Testis (tissue), 3 donors: ENCODE results near the gene HSD17B12. TPM values are rescaled to one million over a fixed set of nuclear protein-coding genes. Genes with fewer than 3 reads are reported as not detected.

ENCODE experiments used
- DNase-seq: peaks from one replicate; pipeline ENCODE4 v3.0.0-alpha.2; 2019
- H3K27ac ChIP-seq, 2 donors: fragments of 200-600 bp; sonication (generic); one replicate each; pipeline ENCODE4 v1.5.1; 2019
- H3K27me3 ChIP-seq: fragments of 200-600 bp; sonication (generic); one replicate; pipeline ENCODE4 v1.5.1; 2019
- H3K36me3 ChIP-seq: fragments of 200-600 bp; sonication (generic); one replicate; pipeline ENCODE4 v1.5.1; 2017; ENCODE audit warnings: low read depth; ENCODE audit errors: missing control alignments
- H3K4me1 ChIP-seq: fragments of 200-600 bp; sonication (generic); one replicate; pipeline ENCODE4 v1.5.1; 2019
- H3K4me3 ChIP-seq, 2 donors: fragments of 200-600 bp; sonication (generic); one replicate each; pipeline ENCODE4 v1.5.1; 2017 to 2019
- H3K9me3 ChIP-seq: fragments of 200-600 bp; sonication (generic); one replicate; pipeline ENCODE4 v1.5.1; 2017
- POLR2A ChIP-seq: fragments of 450-650 bp; IDR thresholded peaks from one replicate; pipeline ENCODE4 v1.6.1; 2017; ENCODE audit warnings: antibody characterized with exemption, mild to moderate bottlenecking, moderate library complexity
- WGBS, 2 donors: methylation state at CpG; one replicate each; pipeline ENCODE4 v1.1.5; 2018; 5-methylcytosine and 5-hydroxymethylcytosine counted together
- intact Hi-C: fragments of 100-400 bp; cut with DNase I; formaldehyde crosslinking; loops from one replicate; pipeline ENCODE4 v1.15.1; 2023; ENCODE audit warnings: low total_unique reads
- polyA plus RNA-seq: library from polyadenylated mRNA; stranded (reverse); fragments of 350-450 nt; fragmentation: Illumina TruSeq; extraction: RNeasy Lipid Tissue Mini Kit (QIAGEN cat#74804); gene quantifications from one replicate; pipeline ENCODE4 v1.2.3, GENCODE V29; 2014; ENCODE audit warnings: low read depth, low replicate concordance; ENCODE audit not compliant: insufficient read depth
- total RNA-seq, 2 donors: library from RNA; depleted of rRNA; stranded (reverse); fragments of >200 nt; gene quantifications; one replicate each; pipeline ENCODE4 v1.2.3, GENCODE V29; 2016
- TF ChIP-seq, protein P1 (sequence below), 3 experiments: fragments of 450-650 bp in 2 of 3; fragments of 200-600 bp in 1 of 3; sonication (generic) in 1 of 3; IDR thresholded peaks; one replicate each; pipeline ENCODE4 v1.5.1; 2016 to 2019; ENCODE audit warnings: antibody characterized with exemption in 3 of 3, mild to moderate bottlenecking in 2 of 3, moderate library complexity in 1 of 3

HSD17B12 gene
- total and polyA plus RNA-seq, 3 donors from 2014 or later: 59.6 to 113 (median 93.5) TPM

DNA sequence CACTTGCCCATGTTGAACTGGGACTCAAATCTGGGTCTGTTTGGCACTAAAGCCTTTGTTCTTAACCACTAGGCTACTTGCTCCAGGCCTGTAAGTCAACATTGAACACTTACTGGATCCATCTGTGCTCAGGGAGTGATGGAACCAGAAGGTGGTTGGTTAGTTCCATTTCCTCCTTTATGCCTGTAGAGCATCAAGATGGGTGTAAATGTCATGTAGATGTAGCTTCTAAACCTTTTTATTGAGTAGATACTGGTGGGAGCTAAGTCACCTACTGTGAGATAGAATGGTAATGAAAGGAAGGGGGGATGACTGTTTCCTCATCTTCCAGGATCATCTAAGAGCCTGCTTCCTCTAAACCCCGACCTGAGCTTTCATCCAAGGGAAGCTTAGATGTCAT, 161.5 kb downstream of the HSD17B12 start:
- no peak for DNase-seq
- Histone ChIP-seq H3K4me3 (no peak overlapping the region), H3K27me3 (no peaks in the 10 kb centered on the region), H3K9me3 (no peaks in the 10 kb centered on the region), H3K27ac (no peak overlapping the region), H3K36me3 (no peaks in the 10 kb centered on the region), H3K4me1 (no peaks in the 10 kb centered on the region)
- TF ChIP-seq, protein P1, sequence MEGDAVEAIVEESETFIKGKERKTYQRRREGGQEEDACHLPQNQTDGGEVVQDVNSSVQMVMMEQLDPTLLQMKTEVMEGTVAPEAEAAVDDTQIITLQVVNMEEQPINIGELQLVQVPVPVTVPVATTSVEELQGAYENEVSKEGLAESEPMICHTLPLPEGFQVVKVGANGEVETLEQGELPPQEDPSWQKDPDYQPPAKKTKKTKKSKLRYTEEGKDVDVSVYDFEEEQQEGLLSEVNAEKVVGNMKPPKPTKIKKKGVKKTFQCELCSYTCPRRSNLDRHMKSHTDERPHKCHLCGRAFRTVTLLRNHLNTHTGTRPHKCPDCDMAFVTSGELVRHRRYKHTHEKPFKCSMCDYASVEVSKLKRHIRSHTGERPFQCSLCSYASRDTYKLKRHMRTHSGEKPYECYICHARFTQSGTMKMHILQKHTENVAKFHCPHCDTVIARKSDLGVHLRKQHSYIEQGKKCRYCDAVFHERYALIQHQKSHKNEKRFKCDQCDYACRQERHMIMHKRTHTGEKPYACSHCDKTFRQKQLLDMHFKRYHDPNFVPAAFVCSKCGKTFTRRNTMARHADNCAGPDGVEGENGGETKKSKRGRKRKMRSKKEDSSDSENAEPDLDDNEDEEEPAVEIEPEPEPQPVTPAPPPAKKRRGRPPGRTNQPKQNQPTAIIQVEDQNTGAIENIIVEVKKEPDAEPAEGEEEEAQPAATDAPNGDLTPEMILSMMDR (IDR thresholded peaks at IDR 0.05): no peak
- no peak for TF ChIP-seq POLR2A
- WGBS, 2 donors: 63 to 81% methylated on average over 1 of the region's 1 CpG
- intact Hi-C loops: no loop called here

DNA sequence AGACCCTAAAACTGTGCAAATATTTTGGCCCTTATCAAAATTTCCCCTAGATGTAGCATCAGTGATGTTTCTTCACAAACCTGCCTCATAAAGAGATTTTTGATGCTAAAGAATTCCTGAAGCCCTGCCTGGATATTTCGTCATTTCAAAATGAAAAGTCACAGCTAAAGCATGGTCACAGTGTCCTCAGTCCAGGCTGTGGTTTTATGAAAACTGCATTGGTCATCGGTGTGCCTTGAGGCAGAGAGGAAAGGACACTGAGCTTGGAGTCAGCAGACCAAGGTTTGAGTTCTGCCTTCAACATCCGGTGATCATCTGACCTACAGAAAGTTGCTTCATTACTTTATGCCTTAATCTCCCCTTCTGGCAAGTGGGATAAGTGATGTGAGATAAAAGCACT, 165.3 kb downstream of the HSD17B12 start:
- no peaks in the 10 kb centered on the region for H3K9me3 ChIP-seq
- DNase-seq: no peak
- H3K4me1 ChIP-seq: no peaks in the 10 kb centered on the region
- H3K36me3 ChIP-seq: no peaks in the 10 kb centered on the region
- H3K27me3 ChIP-seq: no peaks in the 10 kb centered on the region
- WGBS, 2 donors: 96 to 98% methylated on average over 3 of the region's 3 CpGs
- no peak overlapping the region for H3K27ac ChIP-seq
- no peak overlapping the region for H3K4me3 ChIP-seq
- intact Hi-C loops: no loop called here
- TF ChIP-seq, protein P1 (IDR thresholded peaks at IDR 0.05): no peak
- TF ChIP-seq POLR2A: no peak

DNA sequence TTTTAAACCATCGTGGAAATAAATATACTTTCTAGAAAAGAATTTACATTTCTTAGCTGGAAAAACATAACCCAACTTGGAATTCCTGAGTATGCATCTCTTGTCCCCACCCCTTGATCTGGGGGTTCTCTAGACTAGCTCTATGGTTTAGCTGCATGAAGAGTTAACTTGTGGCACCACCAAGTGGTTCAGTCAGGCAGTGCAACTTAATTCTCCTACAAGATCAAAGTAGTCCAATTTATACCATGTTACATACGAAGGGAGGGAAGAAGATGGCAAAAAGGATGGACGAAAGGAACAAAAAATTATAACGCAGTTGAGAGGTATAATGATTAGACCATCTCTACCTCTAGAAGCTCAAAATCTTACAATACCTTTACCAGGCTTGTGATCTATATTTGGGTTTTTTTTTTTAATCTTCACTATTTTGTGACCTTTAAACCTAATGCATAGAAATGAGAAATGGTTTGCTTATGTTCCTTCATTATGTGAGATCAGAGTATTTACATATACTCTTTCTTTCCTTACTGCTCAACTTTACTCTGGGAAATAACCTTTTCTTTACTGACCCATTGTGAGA, 171.6 kb downstream of the HSD17B12 start:
- H3K9me3 ChIP-seq: no peaks in the 10 kb centered on the region
- intact Hi-C loops: no loop called here
- 48 to 52% methylated on average over 4 of the region's 4 CpGs for whole genome bisulfite sequencing, 2 donors

DNA sequence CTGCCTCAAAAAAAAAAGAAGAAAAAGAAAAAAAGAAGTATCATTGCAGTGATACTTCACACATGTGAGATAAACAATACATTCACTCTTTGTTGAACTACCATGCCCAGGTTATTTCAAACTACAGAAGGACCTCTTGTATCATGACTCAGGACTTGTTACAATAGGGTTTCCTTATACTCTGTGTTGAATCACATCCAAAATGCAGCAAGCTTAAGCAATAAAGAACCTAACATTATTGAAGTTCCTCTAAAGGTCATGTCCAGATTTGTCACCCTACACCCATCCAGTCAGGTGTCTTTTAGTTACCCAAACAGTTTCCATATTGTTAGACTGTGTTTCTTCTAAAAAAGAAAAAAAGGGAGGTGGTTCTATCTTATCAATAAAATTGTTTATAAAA, 173.2 kb downstream of the HSD17B12 start:
- TF ChIP-seq, protein P1 (IDR thresholded peaks at IDR 0.05): no peak
- no peak for TF ChIP-seq POLR2A
- H3K4me1 ChIP-seq: no peaks in the 10 kb centered on the region
- intact Hi-C loops: no loop called here
- no peak overlapping the region for H3K4me3 ChIP-seq
- no peaks in the 10 kb centered on the region for H3K27me3 ChIP-seq
- DNase-seq: no peak
- no peaks in the 10 kb centered on the region for H3K36me3 ChIP-seq
- H3K9me3 ChIP-seq: no peaks in the 10 kb centered on the region
- no peak overlapping the region for H3K27ac ChIP-seq

More for the DNA sequence above, 171.6 kb downstream of the HSD17B12 start:
- Histone ChIP-seq H3K4me1 (no peaks in the 10 kb centered on the region), H3K27me3 (no peaks in the 10 kb centered on the region), H3K4me3 (no peak overlapping the region), H3K36me3 (no peaks in the 10 kb centered on the region), H3K27ac (no peak overlapping the region)
- peak; percentile 78 for DNase-seq
- TF ChIP-seq, protein P1 (IDR thresholded peaks at IDR 0.05): peak; percentile 39 to 57 (median 54)
- no peak for TF ChIP-seq POLR2A

DNA sequence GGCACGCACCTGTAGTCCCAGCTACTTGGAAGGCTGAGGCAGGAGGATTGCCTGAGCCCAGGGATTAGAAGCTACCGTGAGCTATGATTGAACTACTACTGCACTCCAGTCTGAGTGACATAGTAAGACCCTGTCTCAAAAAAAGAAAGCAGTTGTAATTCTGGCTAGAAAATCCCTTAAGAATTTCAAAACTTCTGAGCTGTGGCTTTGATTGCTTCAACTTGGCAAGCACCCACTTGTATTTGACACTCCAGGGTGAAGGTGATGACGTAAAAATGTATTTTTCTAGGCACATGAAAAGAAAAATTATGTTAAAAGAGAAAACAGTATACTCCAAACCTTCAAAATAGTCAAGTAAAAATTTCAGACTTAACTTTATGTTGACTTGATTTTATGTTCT, 176.5 kb downstream of the HSD17B12 start:
- no peaks in the 10 kb centered on the region for H3K36me3 ChIP-seq
- H3K4me1 ChIP-seq: no peaks in the 10 kb centered on the region
- no peak for TF ChIP-seq POLR2A
- TF ChIP-seq, protein P1 (IDR thresholded peaks at IDR 0.05): no peak
- H3K9me3 ChIP-seq: no peaks in the 10 kb centered on the region
- no peak overlapping the region for H3K27ac ChIP-seq
- H3K27me3 ChIP-seq: no peaks in the 10 kb centered on the region
- no peak overlapping the region for H3K4me3 ChIP-seq
- 93 to 95% methylated on average over 3 of the region's 3 CpGs for WGBS, 2 donors
- DNase-seq: no peak
- intact Hi-C loops: no loop called here
